IMR-90 (cell line): Measurements from ENCODE around the gene OR10S1. TPM values are rescaled to one million over a fixed set of nuclear protein-coding genes. Genes with fewer than 3 reads are reported as not detected.

Experiments used
- ATAC-seq: fragments of 200-7000 bp; cut with Tn5 transposase; 2 replicates; pipeline ENCODE4 v1.9.1; 2020; ENCODE audit warnings: low read depth, mild to moderate bottlenecking, moderate library complexity
- BruUV-seq: library from RNA; stranded (reverse); fragments of 400-500 nt; replicated peaks from 2 replicates; lab custom pipeline; 2021; lab: Mats Ljungman, UMichigan
- CTCF ChIA-PET: fragments of 300-600 bp; formaldehyde crosslinking; extraction: SDS; loops from one replicate; lab custom pipeline; 2021; ENCODE audit warnings: antibody characterized with exemption; lab: Yijun Ruan, JAX
- POLR2A ChIA-PET: fragments of 300-600 bp; sonication (Branson Sonifier 250); formaldehyde crosslinking; loops from one replicate; lab custom pipeline; 2022; ENCODE audit warnings: antibody characterized with exemption; ENCODE audit not compliant: unreplicated experiment; lab: Charles Lee
- DNase-seq: peaks from one replicate; pipeline ENCODE4 v3.0.0; 2013
- H2AFZ ChIP-seq: replicated peaks from 2 replicates; pipeline ENCODE3; 2013; ENCODE audit warnings: low read length, mild to moderate bottlenecking; ENCODE audit not compliant: poor library complexity
- H2AK5ac ChIP-seq: 2 replicates; pipeline ENCODE4 v1.6.1; 2013; ENCODE audit warnings: low read depth, low read length, inconsistent platforms
- H2AK9ac ChIP-seq: replicated peaks from 2 replicates; pipeline ENCODE3; 2013; ENCODE audit warnings: mild to moderate bottlenecking, low read depth, low read length, moderate library complexity; ENCODE audit not compliant: poor library complexity
- H2BK120ac ChIP-seq: 2 replicates; pipeline ENCODE4 v1.6.1; 2013; ENCODE audit warnings: low read depth, low read length, inconsistent platforms
- H2BK15ac ChIP-seq: 3 replicates; pipeline ENCODE4 v1.6.1; 2013; ENCODE audit warnings: low read depth, low read length, inconsistent platforms
- H2BK20ac ChIP-seq: 2 replicates; pipeline ENCODE4 v1.6.1; 2013; ENCODE audit warnings: low read depth, mild to moderate bottlenecking, inconsistent platforms, low read length, moderate library complexity
- H2BK5ac ChIP-seq: 2 replicates; pipeline ENCODE4 v1.6.1; 2013; ENCODE audit warnings: mild to moderate bottlenecking, low read depth, low read length, inconsistent platforms; ENCODE audit not compliant: poor library complexity, severe bottlenecking
- H3K14ac ChIP-seq: replicated peaks from 2 replicates; pipeline ENCODE4 v1.6.1; 2013; ENCODE audit warnings: low read depth, low read length, inconsistent platforms
- H3K18ac ChIP-seq: 2 replicates; pipeline ENCODE4 v1.6.1; 2013; ENCODE audit warnings: low read depth, low read length, control low read depth
- H3K23ac ChIP-seq: 2 replicates; pipeline ENCODE4 v1.6.1; 2013; ENCODE audit warnings: low read depth, low read length, inconsistent platforms
- H3K27ac ChIP-seq: 2 replicates; pipeline ENCODE4 v1.5.1; 2013; ENCODE audit warnings: mild to moderate bottlenecking, control low read depth, low read length; ENCODE audit not compliant: insufficient read depth
- H3K27me3 ChIP-seq: 2 replicates; pipeline ENCODE4 v1.6.1; 2013; ENCODE audit warnings: low read length; ENCODE audit not compliant: control insufficient read depth, insufficient read depth
- H3K36me3 ChIP-seq: 2 replicates; pipeline ENCODE4 v1.6.1; 2013; ENCODE audit warnings: low read length, mixed read lengths; ENCODE audit not compliant: control insufficient read depth, insufficient read depth
- H3K4ac ChIP-seq: 2 replicates; pipeline ENCODE4 v1.6.1; 2013; ENCODE audit warnings: low read depth, low read length, inconsistent platforms
- H3K4me1 ChIP-seq: 2 replicates; pipeline ENCODE4 v1.6.1; 2013; ENCODE audit warnings: low read length, mixed read lengths; ENCODE audit not compliant: control insufficient read depth, insufficient read depth
- H3K4me2 ChIP-seq: 2 replicates; pipeline ENCODE4 v1.6.1; 2013; ENCODE audit warnings: low read depth, mild to moderate bottlenecking, control low read depth, low read length, moderate library complexity
- H3K4me3 ChIP-seq: 2 replicates; pipeline ENCODE4 v1.5.1; 2013; ENCODE audit warnings: low read depth, mild to moderate bottlenecking, control low read depth, low read length, moderate library complexity; ENCODE audit not compliant: insufficient read depth
- H3K56ac ChIP-seq: 2 replicates; pipeline ENCODE4 v1.6.1; 2013; ENCODE audit warnings: low read length, inconsistent platforms; ENCODE audit not compliant: insufficient read depth; ENCODE audit errors: extremely low read depth
- H3K79me1 ChIP-seq, 2 experiments: 2 replicates each; pipeline ENCODE4 v1.6.1; 2013; ENCODE audit warnings: low read length in 2 of 2, inconsistent platforms in 1 of 2, low read depth in 1 of 2
- H3K9ac ChIP-seq: 2 replicates; pipeline ENCODE4 v1.6.1; 2013; ENCODE audit warnings: low read depth, low read length, control low read depth
- H3K9me1 ChIP-seq: 2 replicates; pipeline ENCODE4 v1.6.1; 2013; ENCODE audit warnings: low read length, inconsistent platforms; ENCODE audit not compliant: insufficient read depth
- H3K9me3 ChIP-seq: 2 replicates; pipeline ENCODE4 v1.6.1; 2013; ENCODE audit warnings: low read length; ENCODE audit not compliant: control insufficient read depth, insufficient read depth
- H4K20me1 ChIP-seq: 2 replicates; pipeline ENCODE4 v1.6.1; 2013; ENCODE audit warnings: low read length, inconsistent platforms; ENCODE audit not compliant: insufficient read depth
- H4K5ac ChIP-seq: 2 replicates; pipeline ENCODE4 v1.6.1; 2013; ENCODE audit warnings: mild to moderate bottlenecking, low read depth, low read length, control low read depth
- H4K8ac ChIP-seq, 2 experiments: 2 replicates each; pipeline ENCODE4 v1.6.1; 2013; ENCODE audit warnings: low read depth in 2 of 2, low read length in 2 of 2, control low read depth in 1 of 2, inconsistent platforms in 1 of 2
- H4K91ac ChIP-seq: 2 replicates; pipeline ENCODE4 v1.6.1; 2013; ENCODE audit warnings: low read depth, low read length, inconsistent platforms; ENCODE audit not compliant: insufficient read depth
- BHLHE40 ChIP-seq: fragments of 150-350 bp; IDR thresholded peaks from 2 replicates; pipeline ENCODE4 v1.6.1; 2016; ENCODE audit warnings: mild to moderate bottlenecking, low read depth, low read length
- CHD1 ChIP-seq: IDR thresholded peaks from 2 replicates; pipeline ENCODE4 v1.6.1; 2012; ENCODE audit warnings: low read depth, low read length, improper control_type of control experiment
- CTCF ChIP-seq: conservative IDR thresholded peaks from 2 replicates; pipeline ENCODE4 v1.5.1; 2012; ENCODE audit warnings: mild to moderate bottlenecking, low read depth, low read length, improper control_type of control experiment
- ELK1 ChIP-seq: fragments of 150-350 bp; IDR thresholded peaks from 2 replicates; pipeline ENCODE4 v1.6.1; 2016; ENCODE audit warnings: low read depth, mild to moderate bottlenecking, low read length, moderate library complexity, borderline replicate concordance
- FOS ChIP-seq: fragments of 150-350 bp; IDR thresholded peaks from 2 replicates; pipeline ENCODE4 v1.6.1; 2016; ENCODE audit warnings: low read depth, low read length
- MAZ ChIP-seq: IDR thresholded peaks from 2 replicates; pipeline ENCODE4 v1.6.1; 2012; ENCODE audit warnings: low read depth, mild to moderate bottlenecking, low read length, improper control_type of control experiment, moderate library complexity, borderline replicate concordance
- POLR2A ChIP-seq: IDR thresholded peaks from 2 replicates; pipeline ENCODE4 v1.6.1; 2012; ENCODE audit warnings: mild to moderate bottlenecking, low read depth, low read length
- RAD21 ChIP-seq: IDR thresholded peaks from 2 replicates; pipeline ENCODE4 v1.6.1; 2012; ENCODE audit warnings: low read length, improper control_type of control experiment
- RCOR1 ChIP-seq: IDR thresholded peaks from 2 replicates; pipeline ENCODE4 v1.6.1; 2012; ENCODE audit warnings: mild to moderate bottlenecking, low read length, improper control_type of control experiment; ENCODE audit not compliant: insufficient replicate concordance
- WGBS, 2 experiments: methylation state at CpG; one replicate each; pipeline versions ENCODE4 v1.1.5 to v1.1.7; 2013; ENCODE audit warnings: missing lambda C conversion rate in 2 of 2; ENCODE audit not compliant: insufficient read length in 1 of 2; ENCODE audit errors: extremely low coverage in 2 of 2; 5-methylcytosine and 5-hydroxymethylcytosine counted together
- dilution Hi-C: fragments of 300-500 bp; cut with HindIII; formaldehyde crosslinking; loops from one replicate; pipeline ENCODE4 v1.14.3; 2018; ENCODE audit warnings: low sequenced_read_pairs; ENCODE audit not compliant: unreplicated experiment
- in situ Hi-C: fragments of 300-500 bp; cut with MboI; formaldehyde crosslinking; loops from 3 replicates; pipeline ENCODE4 v1.14.3; 2019; ENCODE audit warnings: low sequenced_read_pairs, inconsistent platforms, mixed read lengths
- intact Hi-C: fragments of 100-400 bp; cut with micrococcal nuclease; formaldehyde crosslinking; loops from 2 replicates; pipeline ENCODE4 v1.10.0; 2022
- polyA plus RNA-seq, 3 experiments: library from polyadenylated mRNA; depleted of rRNA; stranded (reverse); fragments of >200 nt; gene quantifications; 2 replicates each; pipeline ENCODE4 v1.2.3, GENCODE V29; 2012; ENCODE audit warnings: low replicate concordance in 1 of 3
- total RNA-seq: library from RNA; depleted of rRNA; stranded (reverse); fragments of >200 nt; gene quantifications from 2 replicates; pipeline ENCODE4 v1.2.3, GENCODE V29; 2012
- TF ChIP-seq, protein P1 (sequence below): fragments of 150-350 bp; IDR thresholded peaks from 2 replicates; pipeline ENCODE4 v1.6.1; 2017; ENCODE audit warnings: mild to moderate bottlenecking, antibody characterized with exemption, low read length, low read depth

Gene OR10S1
- total and polyA plus RNA-seq, 2 of the 4 experiments (the other 2 are of a cell fraction): not detected

DNA sequence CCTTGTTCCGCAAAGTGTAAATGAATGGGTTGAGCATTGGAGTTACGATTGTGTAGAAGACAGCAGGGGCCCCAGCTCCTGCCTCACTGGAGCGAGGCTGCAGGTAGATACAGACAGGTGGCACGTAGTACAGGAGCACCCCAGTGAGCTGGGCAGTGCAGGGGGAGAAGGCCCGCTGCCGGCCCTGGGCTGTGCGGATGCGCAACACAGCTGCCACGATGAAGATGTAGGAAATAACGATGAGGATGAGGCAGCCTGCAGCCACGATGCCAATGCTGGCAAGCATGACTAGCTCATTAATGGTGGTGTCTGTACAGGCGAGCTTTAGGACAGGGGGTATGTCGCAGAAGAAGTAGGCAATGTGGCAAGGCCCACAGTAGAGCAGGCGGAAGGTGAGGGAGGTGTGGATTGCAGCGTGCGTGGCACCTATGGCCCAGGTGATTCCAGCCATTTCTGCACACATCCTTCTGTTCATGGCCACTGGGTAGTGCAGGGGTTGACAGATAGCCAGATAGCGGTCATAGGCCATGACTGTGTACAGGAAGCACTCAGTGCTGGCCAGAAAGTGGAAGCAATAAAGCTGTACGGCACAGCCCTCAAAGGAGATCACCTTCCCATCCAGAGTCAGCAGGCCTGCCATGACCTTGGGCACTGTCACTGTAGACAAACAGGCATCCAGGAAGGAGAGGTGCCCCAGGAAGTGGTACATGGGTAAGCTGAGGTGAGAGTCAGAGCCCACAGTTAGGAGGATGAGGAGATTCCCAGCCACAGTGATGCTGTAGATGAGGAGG, 616 bp downstream of the OR10S1 start:
- no peaks in the 10 kb centered on the region for H3K27me3 ChIP-seq
- no peak overlapping the region for H2BK20ac ChIP-seq
- no peaks in the 10 kb centered on the region for H4K20me1 ChIP-seq
- no peak overlapping the region for H3K4me3 ChIP-seq
- WGBS, 2 experiments: 61% methylated on average over 13 of the region's 18 CpGs; no CpG with 5 or more reads in 1 of the 2 experiments
- no peak overlapping the region for H3K23ac ChIP-seq
- BruUV-seq: no TSS peak
- H4K91ac ChIP-seq: no peak overlapping the region
- in situ Hi-C loops: no loop called here
- H2BK120ac ChIP-seq: no peak overlapping the region
- no peak overlapping the region for H2AK5ac ChIP-seq
- H2AFZ ChIP-seq: no peak overlapping the region
- dilution Hi-C loops: no loop called here
- no peak for DNase-seq
- H3K56ac ChIP-seq: no peak overlapping the region
- TF ChIP-seq POLR2A (no peak), RCOR1 (no peak), CTCF (no peak), ELK1 (no peak), MAZ (no peak), CHD1 (no peak), BHLHE40 (no peak), RAD21 (no peak), FOS (no peak)
- TF ChIP-seq, protein P1, sequence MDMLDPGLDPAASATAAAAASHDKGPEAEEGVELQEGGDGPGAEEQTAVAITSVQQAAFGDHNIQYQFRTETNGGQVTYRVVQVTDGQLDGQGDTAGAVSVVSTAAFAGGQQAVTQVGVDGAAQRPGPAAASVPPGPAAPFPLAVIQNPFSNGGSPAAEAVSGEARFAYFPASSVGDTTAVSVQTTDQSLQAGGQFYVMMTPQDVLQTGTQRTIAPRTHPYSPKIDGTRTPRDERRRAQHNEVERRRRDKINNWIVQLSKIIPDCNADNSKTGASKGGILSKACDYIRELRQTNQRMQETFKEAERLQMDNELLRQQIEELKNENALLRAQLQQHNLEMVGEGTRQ: no peak
- H4K5ac ChIP-seq: no peak overlapping the region
- no peak overlapping the region for H3K9ac ChIP-seq
- peaks cover 12% of the 10 kb centered on the region; the same call in 1 of the 2 replicates for H3K9me3 ChIP-seq
- H3K36me3 ChIP-seq: no peaks in the 10 kb centered on the region
- ATAC-seq: no peak
- POLR2A ChIA-PET: no interaction called here
- no peak overlapping the region for H3K4me2 ChIP-seq
- H3K14ac ChIP-seq: no peak overlapping the region
- no peak overlapping the region for H3K4ac ChIP-seq
- H3K18ac ChIP-seq: no peak overlapping the region
- no peak overlapping the region for H2BK5ac ChIP-seq
- intact Hi-C loops: no loop called here
- no peaks in the 10 kb centered on the region for H3K4me1 ChIP-seq
- no peak overlapping the region for H4K8ac ChIP-seq
- CTCF ChIA-PET: no interaction called here
- H3K27ac ChIP-seq: no peak overlapping the region
- H3K9me1 ChIP-seq: no peaks in the 10 kb centered on the region
- H2AK9ac ChIP-seq: peak overlapping the region; percentile 61
- H3K79me1 ChIP-seq: no peaks in the 10 kb centered on the region
- no peak overlapping the region for H2BK15ac ChIP-seq
